GM19193 (cell line): ENCODE measurements around the gene TCF3.

Experiments used
- POLR2A ChIP-seq: IDR thresholded peaks from 4 replicates; pipeline ENCODE4 v1.6.1; 2011; ENCODE audit not compliant: insufficient read depth, insufficient read length; ENCODE audit errors: extremely low read depth

TCF3 gene

DNA sequence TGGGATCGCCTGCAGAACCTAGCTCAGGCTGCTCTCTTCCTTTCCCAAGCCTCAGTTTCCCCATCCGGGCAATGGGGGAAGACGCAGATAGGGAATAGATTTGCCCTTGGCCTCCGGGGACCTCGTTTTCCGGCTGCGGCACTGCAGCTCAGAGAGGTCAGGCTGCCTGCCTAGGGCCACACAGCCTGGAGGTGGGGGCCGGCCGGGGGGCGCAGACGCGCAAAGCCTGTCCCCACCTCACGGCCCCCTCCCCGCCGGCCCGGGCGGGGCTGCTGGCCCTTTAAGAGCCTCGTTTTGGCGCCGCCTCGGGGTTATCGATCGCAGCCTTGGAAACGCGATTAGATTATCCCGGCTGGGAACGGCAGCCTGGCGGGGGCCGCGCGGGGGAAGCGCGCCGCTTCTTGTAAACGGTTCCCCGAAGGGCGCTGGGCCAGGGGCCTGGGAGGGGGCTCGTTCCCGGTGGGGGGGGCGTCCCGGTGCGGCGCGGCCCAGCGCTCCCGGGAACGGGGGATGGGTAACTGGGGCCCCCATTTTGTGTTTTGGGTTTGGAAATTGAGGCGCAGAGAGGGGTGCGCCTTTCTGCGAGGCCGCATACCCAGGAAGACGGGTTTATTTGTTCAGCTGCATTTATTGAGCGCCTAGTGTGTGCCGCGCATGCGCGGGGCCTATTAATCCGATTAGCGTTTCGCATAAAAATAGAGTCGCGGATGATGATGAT, 23.4 kb upstream of the TCF3 start:
- no peak for TF ChIP-seq POLR2A

DNA sequence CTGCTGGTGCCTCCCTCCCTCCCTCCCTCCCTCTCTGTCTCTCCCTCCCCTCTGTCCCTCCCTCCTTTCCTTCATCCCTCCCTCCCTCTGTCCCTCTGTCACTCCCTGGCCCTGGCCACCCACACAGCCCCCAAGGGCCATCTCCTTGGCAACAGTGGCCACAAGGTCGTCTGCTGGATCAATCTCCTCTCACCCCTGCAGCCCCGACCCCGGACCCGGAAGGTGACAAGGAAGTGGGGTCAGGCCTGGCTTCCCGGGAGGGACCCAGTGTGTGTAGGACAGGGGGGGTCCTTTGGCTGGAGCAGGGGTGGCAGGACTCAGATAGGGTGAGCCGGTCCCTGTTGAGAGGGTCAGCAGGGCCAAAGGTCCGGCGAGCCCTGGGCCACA, 21.9 kb upstream of the TCF3 start:
- no peak for TF ChIP-seq POLR2A

DNA sequence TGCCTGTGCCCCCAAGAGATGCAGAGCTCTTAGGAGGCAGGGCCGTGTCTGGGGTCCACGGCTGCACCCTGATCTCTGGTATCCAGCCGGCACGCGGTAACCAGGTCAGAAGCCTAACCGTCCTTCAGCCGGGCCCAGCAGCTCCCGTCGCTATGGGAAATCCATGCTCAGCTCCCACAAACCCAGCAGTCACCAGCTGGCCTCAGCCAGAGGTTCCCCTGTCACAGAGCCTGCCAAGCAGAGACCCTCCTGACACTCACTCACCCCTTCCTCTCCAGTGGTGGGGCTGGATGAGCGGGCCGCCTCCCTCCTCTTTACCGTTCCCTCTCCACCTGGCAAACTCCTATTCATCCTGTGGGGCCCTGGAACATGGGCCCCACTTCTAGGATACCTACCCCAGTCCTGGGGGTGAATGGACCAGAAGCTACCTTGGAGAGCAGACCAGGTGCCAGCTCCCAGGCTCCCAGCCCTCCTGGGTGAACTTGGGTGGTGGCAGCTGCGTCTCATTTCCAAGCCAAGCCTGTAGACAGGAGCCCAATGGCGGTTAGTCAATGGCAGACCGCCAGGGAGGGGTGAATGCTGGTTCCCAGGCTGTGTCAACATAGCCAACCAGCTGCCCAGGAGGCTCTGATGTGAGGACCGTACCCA, 21.4 kb upstream of the TCF3 start:
- no peak for TF ChIP-seq POLR2A

DNA sequence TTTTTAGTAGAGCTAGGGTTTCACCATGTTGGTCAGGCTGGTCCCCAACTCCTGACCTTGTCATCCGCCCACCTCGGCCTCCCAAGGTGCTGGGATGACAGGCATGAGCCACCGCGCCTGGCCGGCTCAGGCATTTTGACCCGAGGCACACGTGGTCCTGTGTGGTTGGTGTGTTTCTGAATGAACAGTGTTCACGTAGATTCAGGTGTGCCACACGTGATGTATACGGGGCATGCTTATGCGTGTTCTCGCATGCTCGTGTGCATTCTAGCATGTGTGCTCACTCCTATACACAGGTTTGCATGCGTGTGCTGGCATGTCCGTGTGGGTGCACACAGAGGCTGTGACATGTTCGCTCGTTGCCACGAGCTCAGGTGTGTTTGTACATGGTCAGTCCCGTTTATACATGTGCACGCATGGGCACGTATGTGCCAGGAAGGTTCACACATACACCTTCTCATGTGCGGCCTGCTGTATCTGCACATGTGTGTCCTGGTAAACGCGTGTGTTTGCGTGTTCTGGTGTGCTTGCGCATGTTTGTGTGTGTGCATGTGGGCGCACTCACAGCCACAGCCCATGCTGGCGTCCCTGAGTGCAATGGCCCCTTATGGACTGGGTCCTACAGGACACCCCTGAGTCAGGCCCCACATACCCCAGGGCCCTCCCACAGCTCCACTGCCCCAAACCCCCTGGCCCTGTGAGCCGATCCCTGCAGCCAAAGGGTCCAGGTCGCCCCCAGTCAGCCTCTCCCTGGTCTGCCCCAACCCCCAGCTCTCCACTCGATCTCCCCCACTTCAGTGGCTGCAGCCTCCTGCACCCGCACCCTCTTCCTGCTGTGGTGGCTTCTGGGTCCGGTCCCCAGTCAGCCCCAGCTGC, 20.6 kb upstream of the TCF3 start:
- no peak for TF ChIP-seq POLR2A

DNA sequence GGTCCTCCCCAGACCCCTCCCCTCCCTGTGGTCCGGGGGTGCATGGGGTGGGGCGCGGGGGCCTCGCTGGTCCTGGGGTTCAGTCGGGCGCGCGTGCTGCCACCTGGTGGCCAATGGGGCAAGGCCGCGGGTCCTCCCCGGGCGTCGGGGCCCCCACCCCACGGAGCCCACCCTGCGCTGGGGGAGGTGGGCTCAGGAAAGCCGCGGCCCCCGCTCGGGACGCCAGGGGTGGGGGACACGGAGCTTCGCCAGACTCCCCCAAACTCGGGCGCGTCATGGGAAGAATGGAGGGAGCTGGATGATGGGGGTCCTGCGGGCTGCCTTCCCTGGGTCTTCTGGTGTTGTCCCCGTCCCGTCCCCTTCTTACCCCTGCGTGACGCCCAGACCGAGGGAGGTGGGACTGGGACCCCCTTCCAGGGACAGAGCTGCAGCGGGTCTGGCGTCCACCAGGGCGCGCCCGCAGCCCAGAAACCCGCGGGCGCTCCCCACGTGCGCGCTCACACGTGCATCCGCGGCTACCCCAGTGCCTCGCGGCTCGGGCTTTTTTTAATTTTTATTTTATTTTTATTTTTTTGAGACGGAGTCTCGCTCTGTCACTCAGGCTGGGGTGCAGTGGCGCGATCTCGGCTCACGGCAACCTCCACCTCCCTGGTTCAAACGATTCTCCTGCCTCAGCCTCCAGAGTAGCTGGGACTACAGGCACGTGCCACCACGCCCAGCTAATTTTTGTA, 19.8 kb upstream of the TCF3 start:
- TF ChIP-seq POLR2A: no peak

DNA sequence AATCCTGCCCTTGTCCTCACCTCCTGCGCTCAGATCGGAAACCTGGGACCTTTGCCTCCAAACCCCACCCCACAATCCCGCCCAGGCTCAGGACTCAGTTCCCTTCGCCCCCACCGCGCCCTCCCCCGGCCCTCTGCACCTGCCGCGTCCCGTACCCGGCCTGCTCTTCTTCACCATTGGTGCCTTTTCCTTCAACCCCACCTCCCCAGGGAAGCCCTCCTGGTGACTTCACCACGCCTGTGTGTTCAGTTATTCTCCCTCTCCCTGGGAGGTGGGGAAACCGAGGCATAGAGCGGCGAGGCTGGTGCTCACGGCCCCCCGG, 19.3 kb upstream of the TCF3 start:
- TF ChIP-seq POLR2A: no peak

DNA sequence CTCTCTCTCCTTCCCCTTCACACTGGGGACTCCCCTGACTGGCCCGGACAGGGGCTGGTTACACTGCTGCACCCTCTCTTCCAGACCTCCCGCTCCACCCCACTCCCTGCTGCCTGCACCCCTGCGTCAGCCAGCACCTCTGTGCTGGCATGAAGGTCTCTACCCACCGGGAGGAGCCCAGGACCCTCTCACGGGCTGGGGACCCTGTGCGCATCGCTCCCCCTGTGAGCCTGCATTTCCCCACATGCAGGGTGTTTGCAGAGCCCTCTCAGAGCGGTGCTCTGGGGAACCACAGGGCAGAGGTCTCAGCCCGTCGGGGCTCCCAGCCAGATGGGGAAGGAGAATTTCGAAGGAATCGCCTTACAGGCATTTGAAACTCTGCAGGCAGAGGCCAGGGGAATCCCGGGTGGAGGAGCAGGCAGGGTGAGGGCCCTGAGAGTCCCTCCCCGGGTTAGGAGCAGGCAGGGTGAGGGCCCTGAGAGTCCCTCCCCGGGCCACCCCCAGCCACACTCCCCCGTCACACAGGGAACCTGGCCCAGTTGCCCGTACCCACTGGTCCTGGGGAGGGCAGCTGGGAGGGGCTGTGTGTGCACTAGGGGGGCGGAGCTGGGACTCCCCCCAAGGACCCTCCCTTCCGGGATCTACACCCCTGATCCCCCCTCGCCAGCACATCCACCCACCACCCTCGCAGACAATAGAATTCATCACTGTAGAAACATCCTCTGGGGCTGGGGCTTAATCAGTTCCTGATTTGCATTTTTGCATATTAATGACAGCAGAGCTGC, 16.3 kb upstream of the TCF3 start:
- TF ChIP-seq POLR2A: peak; percentile 14

DNA sequence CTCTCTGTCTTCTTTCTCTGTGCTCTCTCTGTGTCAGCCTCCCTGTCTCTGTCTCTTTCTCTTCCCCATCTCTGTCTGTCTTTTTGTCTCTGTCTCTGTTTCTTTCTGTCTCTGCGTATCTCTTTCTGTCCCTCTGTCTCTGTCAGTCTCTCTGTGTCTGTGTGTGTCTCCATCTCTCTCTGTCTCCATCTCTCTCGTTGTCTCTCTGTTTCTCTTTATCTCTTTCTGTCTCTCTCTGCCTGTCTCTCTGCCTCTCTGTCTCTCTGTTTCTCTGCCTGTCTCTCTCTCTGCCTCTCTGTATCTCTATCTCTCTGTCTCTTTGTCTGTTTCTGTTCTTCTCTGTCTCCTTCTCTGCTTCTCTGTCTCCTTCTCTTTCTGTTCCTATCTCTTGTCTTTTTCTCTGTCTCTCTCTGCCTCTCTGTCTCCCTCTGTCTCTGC, 15.7 kb upstream of the TCF3 start:
- no peak for TF ChIP-seq POLR2A

DNA sequence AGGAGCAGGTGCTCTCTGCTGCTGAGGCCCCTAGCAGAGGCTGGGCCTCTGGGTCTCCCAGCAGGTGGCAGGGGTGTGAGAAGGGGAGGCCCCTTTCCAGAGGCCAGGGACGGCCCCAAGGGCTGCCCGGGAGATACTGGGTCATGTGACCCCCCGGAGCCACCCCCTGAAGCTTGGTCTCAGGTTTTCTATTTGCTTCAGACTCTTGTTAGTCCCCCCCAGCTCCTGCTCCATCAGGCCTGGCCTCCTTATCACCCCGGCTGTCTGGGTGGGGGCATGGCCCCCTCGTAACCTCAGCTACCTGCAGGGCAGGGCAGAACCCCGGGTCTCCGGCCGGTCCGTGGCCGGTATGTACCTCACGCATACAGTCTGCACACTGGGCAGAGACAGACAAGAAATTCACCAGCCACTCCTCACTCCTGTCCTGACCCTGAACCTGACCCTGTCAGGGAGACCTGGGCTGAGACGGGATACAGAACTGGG, 13.2 kb upstream of the TCF3 start:
- TF ChIP-seq POLR2A: peak; percentile 35

DNA sequence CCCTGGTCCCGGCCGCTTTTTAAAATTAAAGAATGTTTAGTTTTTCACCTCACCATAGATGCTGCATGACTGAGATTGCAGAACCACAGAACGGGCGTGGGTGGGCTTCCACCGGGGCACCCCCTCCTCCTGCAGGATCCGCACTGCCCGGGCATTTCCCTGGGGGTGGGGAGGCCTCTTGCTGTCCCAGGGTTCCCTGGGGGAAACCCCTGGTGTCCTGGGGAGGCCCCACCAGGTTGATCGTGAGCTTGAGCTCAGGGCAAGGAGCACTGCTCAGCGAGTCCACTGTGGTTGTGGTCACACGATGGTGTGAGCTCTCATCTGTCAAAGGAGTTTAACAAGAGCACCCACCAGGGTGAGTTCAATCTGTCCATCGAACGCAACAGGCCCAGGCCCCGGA, 11.4 kb upstream of the TCF3 start:
- no peak for TF ChIP-seq POLR2A

DNA sequence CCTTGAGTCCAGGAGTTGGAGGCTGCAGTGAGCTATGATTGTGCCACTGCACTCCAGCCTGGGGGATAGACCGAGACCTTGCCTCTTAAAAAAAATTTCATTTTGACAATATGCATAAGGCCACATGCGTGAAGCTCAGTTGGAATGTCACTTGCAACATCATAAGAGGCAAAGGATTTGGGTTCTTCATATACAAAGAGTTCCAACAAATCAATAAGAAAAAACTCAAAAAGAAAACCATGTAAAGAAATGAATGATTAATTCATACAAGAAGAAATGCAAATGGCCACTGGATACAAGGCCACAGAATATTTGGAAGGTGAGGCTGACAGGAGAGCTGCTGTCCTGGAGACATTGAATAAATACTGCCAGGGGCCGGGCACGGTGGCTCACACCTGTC, 9.6 kb upstream of the TCF3 start:
- TF ChIP-seq POLR2A: no peak

DNA sequence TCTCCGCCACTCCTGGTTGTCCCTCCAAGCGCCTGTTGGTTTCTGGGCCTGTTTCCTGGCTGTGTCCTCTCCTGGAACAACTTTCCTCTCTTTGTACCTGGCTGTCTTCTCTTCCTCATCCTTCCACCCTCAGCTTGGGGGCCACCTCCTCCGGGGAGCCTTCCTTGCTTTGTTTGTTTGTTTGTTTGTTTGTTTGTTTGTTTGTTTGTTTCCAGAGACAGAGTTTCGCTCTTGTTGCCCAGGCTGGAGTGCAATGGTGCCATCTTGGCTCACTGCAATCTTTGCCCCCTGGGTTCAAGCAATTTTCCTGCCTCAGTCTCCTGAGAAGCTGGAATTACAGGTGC, 6.6 kb upstream of the TCF3 start:
- TF ChIP-seq POLR2A: no peak

DNA sequence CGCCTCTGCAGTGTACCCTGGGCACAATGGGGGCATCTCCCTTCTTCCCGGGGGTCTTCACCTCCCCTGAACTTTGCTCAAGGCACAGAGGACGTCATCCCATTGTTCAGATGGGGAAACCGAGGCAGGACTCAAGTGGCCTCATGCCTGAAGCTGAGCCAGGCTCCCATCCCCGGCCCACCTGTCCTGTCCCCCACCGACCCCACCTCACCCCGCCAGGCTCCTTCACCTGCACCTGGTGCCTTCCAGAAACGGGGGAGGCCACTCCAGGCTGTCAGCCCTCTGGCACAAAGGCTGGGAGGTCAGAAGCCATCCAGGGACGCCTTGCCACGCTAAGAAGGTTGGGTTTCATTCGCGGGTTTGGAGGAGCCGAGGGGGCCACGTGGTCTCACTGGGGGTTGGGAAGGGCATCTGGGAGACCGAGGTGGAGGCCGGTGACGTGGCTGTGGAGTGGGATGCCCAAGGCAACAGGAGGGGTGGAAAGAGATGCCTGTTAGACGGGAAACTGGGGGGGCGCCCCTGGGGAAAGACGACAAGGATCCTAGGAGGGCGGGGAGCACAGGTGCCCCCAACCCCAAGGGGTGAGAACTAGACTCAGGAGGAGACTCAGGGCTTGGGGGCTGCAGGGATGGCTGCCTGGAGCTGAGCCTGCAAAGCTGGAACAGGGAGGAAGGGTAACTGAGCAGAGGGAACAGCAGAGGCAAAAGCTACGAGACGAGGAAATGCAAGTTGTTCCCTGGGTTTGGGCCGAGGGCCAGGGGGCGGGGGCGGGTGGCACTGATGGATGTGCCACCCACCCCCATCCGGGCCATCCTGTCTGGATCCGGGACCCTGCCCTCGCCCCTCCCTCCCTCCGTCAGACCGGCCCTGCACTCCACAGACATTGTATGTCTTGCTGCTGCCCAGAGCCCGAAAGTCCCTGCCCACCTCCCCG, 6.0 kb upstream of the TCF3 start:
- TF ChIP-seq POLR2A: no peak
